K562 (cell line): Measurements from ENCODE around the gene IDI1. TPM values are rescaled to one million over a fixed set of nuclear protein-coding genes. Genes with fewer than 3 reads are reported as not detected.

Experiments
- ATAC-seq: fragments of 200-7000 bp; cut with Tn5 transposase; 3 replicates; pipeline ENCODE4 v1.9.1; 2020; ENCODE audit warnings: moderate library complexity
- BruUV-seq: library from RNA; stranded (reverse); fragments of 400-500 nt; replicated peaks from 2 replicates; lab custom pipeline; 2021; lab: Mats Ljungman, UMichigan
- CTCF ChIA-PET: fragments of 300-600 bp; formaldehyde crosslinking; extraction: SDS; loops from one replicate; lab custom pipeline; 2021; ENCODE audit warnings: low intra/inter-chr PET ratio; lab: Yijun Ruan, JAX
- POLR2A ChIA-PET: fragments of 300-600, 350-650 bp; sonication (Branson Sonifier 250); formaldehyde crosslinking; extraction: SDS; loops from one replicate; lab custom pipeline; 2021; ENCODE audit warnings: antibody characterized with exemption, inconsistent platforms; lab: Yijun Ruan, JAX
- DNase-seq, 4 experiments: peaks; one replicate each; pipeline versions ENCODE4 v3.0.0 to v3.0.0-alpha.2; 2011 to 2018; ENCODE audit warnings: low spot score in 3 of 4, mixed read lengths in 3 of 4; ENCODE audit errors: extremely low read depth in 1 of 4
- FAIRE-seq: peaks from 2 replicates; lab custom pipeline; 2011; peaks lifted over from hg19 to GRCh38; lab: Jason Lieb, UNC
- H2AFZ ChIP-seq: 2 replicates; pipeline ENCODE4 v1.6.0; 2011; ENCODE audit warnings: low read depth, low read length, control low read depth, inconsistent platforms
- H3K27ac ChIP-seq: fragments of 200-600 bp; 3 replicates; pipeline ENCODE4 v1.8.0; 2011; ENCODE audit warnings: low read depth, mild to moderate bottlenecking, control low read depth, inconsistent platforms, low read length, moderate library complexity, mixed read lengths; ENCODE audit errors: extremely low read depth
- H3K27me3 ChIP-seq, 2 experiments: fragments of 300-600 bp in 1 of 2; 2 replicates in 1 of 2; 3 replicates in 1 of 2; pipeline versions ENCODE4 v1.6.0 to v1.8.0; 2011; ENCODE audit warnings: inconsistent platforms in 2 of 2, low read length in 2 of 2, mild to moderate bottlenecking in 1 of 2, mixed read lengths in 1 of 2, moderate library complexity in 1 of 2; ENCODE audit not compliant: control insufficient read depth in 2 of 2, insufficient read depth in 2 of 2
- H3K36me3 ChIP-seq: fragments of 300-600 bp; 3 replicates; pipeline ENCODE4 v1.8.0; 2011; ENCODE audit warnings: mild to moderate bottlenecking, low read length, inconsistent platforms; ENCODE audit not compliant: control insufficient read depth, insufficient read depth
- H3K4me1 ChIP-seq, 2 experiments: fragments of 200-600 bp in 1 of 2; replicated peaks in 1 of 2; 2 replicates in 1 of 2; 3 replicates in 1 of 2; pipeline versions ENCODE4 v1.5.1 to v1.8.0; 2011; ENCODE audit warnings: inconsistent platforms in 2 of 2, low read length in 2 of 2, mild to moderate bottlenecking in 1 of 2, mixed read lengths in 1 of 2, moderate library complexity in 1 of 2; ENCODE audit not compliant: control insufficient read depth in 2 of 2, insufficient read depth in 2 of 2
- H3K4me2 ChIP-seq: 2 replicates; pipeline ENCODE4 v1.6.1; 2011; ENCODE audit warnings: low read length, control low read depth, inconsistent platforms, mixed read lengths; ENCODE audit not compliant: insufficient read depth
- H3K4me3 ChIP-seq: fragments of 200-600 bp; sonication (generic), shearing (Covaris generic); 2 replicates; pipeline ENCODE4 v1.5.1; 2016; ENCODE audit warnings: control low read depth, inconsistent platforms
- H3K79me2 ChIP-seq: fragments of 200-600 bp; 3 replicates; pipeline ENCODE4 v1.8.0; 2011; ENCODE audit warnings: low read length, inconsistent platforms; ENCODE audit not compliant: control insufficient read depth, insufficient read depth
- H3K9ac ChIP-seq, 2 experiments: 2 replicates each; pipeline versions ENCODE4 v1.6.0 to v1.6.1; 2011; ENCODE audit warnings: low read depth in 2 of 2, low read length in 2 of 2, control low read depth in 1 of 2, inconsistent platforms in 1 of 2, mild to moderate bottlenecking in 1 of 2, mixed read lengths in 1 of 2; ENCODE audit not compliant: insufficient read depth in 1 of 2
- H3K9me1 ChIP-seq: one replicate; pipeline ENCODE4 v1.6.0; 2011; ENCODE audit warnings: inconsistent platforms, mild to moderate bottlenecking, low read length, moderate library complexity; ENCODE audit not compliant: control insufficient read depth, insufficient read depth
- H3K9me3 ChIP-seq: replicated peaks from 2 replicates; pipeline ENCODE4 v1.5.1; 2011; ENCODE audit warnings: low read depth, low read length, inconsistent platforms; ENCODE audit not compliant: control insufficient read depth, insufficient read depth
- H4K20me1 ChIP-seq: replicated peaks from 2 replicates; pipeline ENCODE4 v1.6.1; 2011; ENCODE audit warnings: low read length, inconsistent platforms, mixed read lengths; ENCODE audit not compliant: control insufficient read depth, insufficient read depth
- FOXK2 ChIP-seq, 2 experiments: fragments of 450-650 bp; IDR thresholded peaks in 1 of 2; conservative IDR thresholded peaks in 1 of 2; 2 replicates each; pipeline ENCODE4 v1.6.1; 2016; ENCODE audit warnings: low read depth in 2 of 2, mild to moderate bottlenecking in 1 of 2
- KAT2B ChIP-seq: IDR thresholded peaks from one replicate; pipeline ENCODE4 v1.6.1; 2012; ENCODE audit warnings: low read depth, mild to moderate bottlenecking, control low read depth, inconsistent platforms, low read length, moderate library complexity
- MAFG ChIP-seq: fragments of 450-650 bp; conservative IDR thresholded peaks from 2 replicates; pipeline ENCODE4 v1.6.1; 2016; ENCODE audit warnings: missing genetic modification characterization, missing compliant biosample characterization
- PYGO2 ChIP-seq: fragments of 450-650 bp; IDR thresholded peaks from 2 replicates; pipeline ENCODE4 v1.6.1; 2016; ENCODE audit warnings: mild to moderate bottlenecking, missing genetic modification characterization, moderate library complexity, missing compliant biosample characterization
- RAD51 ChIP-seq: fragments of 450-650 bp; IDR thresholded peaks from 2 replicates; pipeline ENCODE4 v1.7.1; 2016; ENCODE audit warnings: low read depth, mild to moderate bottlenecking, borderline replicate concordance
- SMARCA5 ChIP-seq: fragments of 450-650 bp; IDR thresholded peaks from 2 replicates; pipeline ENCODE4 v1.6.1; 2016
- ZNF133 ChIP-seq: fragments of 250-450 bp; sonication (Bioruptor Pico); IDR thresholded peaks from 2 replicates; pipeline ENCODE4 v1.4.0; 2020; ENCODE audit warnings: mild to moderate bottlenecking
- ZNF778 ChIP-seq: fragments of 450-650 bp; formaldehyde crosslinking; IDR thresholded peaks from 2 replicates; pipeline ENCODE4 v1.4.0; 2020; ENCODE audit warnings: mild to moderate bottlenecking, moderate library complexity
- WGBS: fragments of 100-300 bp; shearing (Covaris generic); methylation state at CpG from one replicate; pipeline ENCODE4 v1.1.6; 2016; ENCODE audit warnings: low coverage, mixed read lengths; ENCODE audit not compliant: insufficient coverage; ENCODE audit errors: missing lambda C conversion rate; 5-methylcytosine and 5-hydroxymethylcytosine counted together
- in situ Hi-C: fragments of 300-500 bp; cut with MboI; formaldehyde crosslinking; loops from 4 replicates; pipeline ENCODE4 v1.15.0; 2018; ENCODE audit warnings: inconsistent platforms, mixed read lengths
- intact Hi-C: fragments of 100-400 bp; cut with micrococcal nuclease; formaldehyde crosslinking; loops from 2 replicates; pipeline ENCODE4 v1.14.2; 2022
- polyA plus RNA-seq, 8 experiments: library from polyadenylated mRNA; depleted of rRNA in 4 of 8; stranded (reverse) in 5 of 8; unstranded in 3 of 8; fragments of >200 nt; fragmentation: Nextera tagmentation in 2 of 8; fragmentation: Illumina TruSeq in 1 of 8; extraction: Ambion mirVana in 2 of 8; extraction: Trizol in 1 of 8; gene quantifications; 2 replicates each; pipeline versions ENCODE4 v1.2.1 to v1.2.3, GENCODE V29; 2011 to 2014; ENCODE audit warnings: inconsistent platforms in 1 of 8, missing spikeins in 1 of 8
- total RNA-seq, 7 experiments: library from RNA; depleted of rRNA in 6 of 7; stranded (reverse); fragments of >200 nt in 6 of 7; fragmentation: Illumina TruSeq in 2 of 7; extraction: Trizol in 2 of 7; gene quantifications; 2 replicates each; pipeline versions ENCODE4 v1.2.1 to v1.2.3, GENCODE V29; 2011 to 2021; ENCODE audit warnings: low replicate concordance in 1 of 7
- TF ChIP-seq, protein P1 (sequence below): fragments of 450-650 bp; conservative IDR thresholded peaks from 2 replicates; pipeline ENCODE4 v1.6.1; 2016; ENCODE audit warnings: missing genetic modification characterization, low read depth, mild to moderate bottlenecking, control low read depth, missing compliant biosample characterization
- TF ChIP-seq, protein P2 (sequence below): IDR thresholded peaks from 3 replicates; pipeline ENCODE4 v1.6.1; 2011; ENCODE audit warnings: borderline replicate concordance, mild to moderate bottlenecking, moderate library complexity; ENCODE audit not compliant: insufficient read length; ENCODE audit errors: extremely low read depth
- TF ChIP-seq, protein P3 (sequence below): fragments of 200-800 bp; sonication (Bioruptor generic); IDR thresholded peaks from 2 replicates; pipeline ENCODE4 v1.6.1; 2016; ENCODE audit warnings: missing genetic modification characterization, missing compliant biosample characterization
- TF ChIP-seq, protein P4 (sequence below): fragments of 250-450 bp; sonication (Bioruptor Pico); IDR thresholded peaks from 2 replicates; pipeline ENCODE4 v1.5.0; 2021

The IDI1 gene
- total and polyA plus RNA-seq, 9 of the 15 experiments (the other 6 are each of a cell fraction or from before 2014, with no cell fraction given), result 70.0 to 265 (median 119) TPM

DNA sequence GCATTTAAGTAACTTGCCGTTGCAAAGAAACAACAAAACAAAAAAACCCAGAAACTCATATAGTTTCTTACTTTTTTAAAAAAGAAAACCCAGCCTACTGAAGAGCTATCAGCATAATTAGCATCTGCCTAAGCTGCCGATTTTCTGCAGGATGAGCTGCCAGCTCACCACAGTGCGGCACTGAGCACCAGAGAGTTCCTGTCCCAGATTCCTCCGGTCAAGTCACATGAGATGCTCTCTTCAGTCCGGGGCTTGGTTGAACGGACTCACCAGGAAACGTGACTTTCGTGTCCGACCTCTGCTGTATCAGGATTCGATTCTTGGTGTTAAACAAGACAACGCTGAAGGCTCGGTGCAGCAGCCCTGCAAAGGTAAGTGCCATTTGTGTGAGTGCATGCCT, 26.5 kb downstream of the IDI1 start:
- H3K4me2 ChIP-seq, result no peak overlapping the region
- BruUV-seq, result no TSS peak
- TF ChIP-seq MAFG (tag), result no peak
- TF ChIP-seq ZNF778 (CRISPR knock-in tag), result no peak
- TF ChIP-seq, protein P1, sequence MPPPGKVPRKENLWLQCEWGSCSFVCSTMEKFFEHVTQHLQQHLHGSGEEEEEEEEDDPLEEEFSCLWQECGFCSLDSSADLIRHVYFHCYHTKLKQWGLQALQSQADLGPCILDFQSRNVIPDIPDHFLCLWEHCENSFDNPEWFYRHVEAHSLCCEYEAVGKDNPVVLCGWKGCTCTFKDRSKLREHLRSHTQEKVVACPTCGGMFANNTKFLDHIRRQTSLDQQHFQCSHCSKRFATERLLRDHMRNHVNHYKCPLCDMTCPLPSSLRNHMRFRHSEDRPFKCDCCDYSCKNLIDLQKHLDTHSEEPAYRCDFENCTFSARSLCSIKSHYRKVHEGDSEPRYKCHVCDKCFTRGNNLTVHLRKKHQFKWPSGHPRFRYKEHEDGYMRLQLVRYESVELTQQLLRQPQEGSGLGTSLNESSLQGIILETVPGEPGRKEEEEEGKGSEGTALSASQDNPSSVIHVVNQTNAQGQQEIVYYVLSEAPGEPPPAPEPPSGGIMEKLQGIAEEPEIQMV (tag), result no peak
- TF ChIP-seq KAT2B, result no peak
- TF ChIP-seq RAD51, result no peak
- TF ChIP-seq, protein P2, sequence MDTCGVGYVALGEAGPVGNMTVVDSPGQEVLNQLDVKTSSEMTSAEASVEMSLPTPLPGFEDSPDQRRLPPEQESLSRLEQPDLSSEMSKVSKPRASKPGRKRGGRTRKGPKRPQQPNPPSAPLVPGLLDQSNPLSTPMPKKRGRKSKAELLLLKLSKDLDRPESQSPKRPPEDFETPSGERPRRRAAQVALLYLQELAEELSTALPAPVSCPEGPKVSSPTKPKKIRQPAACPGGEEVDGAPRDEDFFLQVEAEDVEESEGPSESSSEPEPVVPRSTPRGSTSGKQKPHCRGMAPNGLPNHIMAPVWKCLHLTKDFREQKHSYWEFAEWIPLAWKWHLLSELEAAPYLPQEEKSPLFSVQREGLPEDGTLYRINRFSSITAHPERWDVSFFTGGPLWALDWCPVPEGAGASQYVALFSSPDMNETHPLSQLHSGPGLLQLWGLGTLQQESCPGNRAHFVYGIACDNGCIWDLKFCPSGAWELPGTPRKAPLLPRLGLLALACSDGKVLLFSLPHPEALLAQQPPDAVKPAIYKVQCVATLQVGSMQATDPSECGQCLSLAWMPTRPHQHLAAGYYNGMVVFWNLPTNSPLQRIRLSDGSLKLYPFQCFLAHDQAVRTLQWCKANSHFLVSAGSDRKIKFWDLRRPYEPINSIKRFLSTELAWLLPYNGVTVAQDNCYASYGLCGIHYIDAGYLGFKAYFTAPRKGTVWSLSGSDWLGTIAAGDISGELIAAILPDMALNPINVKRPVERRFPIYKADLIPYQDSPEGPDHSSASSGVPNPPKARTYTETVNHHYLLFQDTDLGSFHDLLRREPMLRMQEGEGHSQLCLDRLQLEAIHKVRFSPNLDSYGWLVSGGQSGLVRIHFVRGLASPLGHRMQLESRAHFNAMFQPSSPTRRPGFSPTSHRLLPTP, result no peak
- TF ChIP-seq FOXK2 (conservative IDR thresholded peaks at IDR 0.05 in 1 of 2, IDR thresholded peaks at IDR 0.05 in 1 of 2; ENCODE audit: low read depth in 2 of 2), result no peak
- TF ChIP-seq ZNF133 (CRISPR knock-in tag), result no peak
- TF ChIP-seq, protein P3, sequence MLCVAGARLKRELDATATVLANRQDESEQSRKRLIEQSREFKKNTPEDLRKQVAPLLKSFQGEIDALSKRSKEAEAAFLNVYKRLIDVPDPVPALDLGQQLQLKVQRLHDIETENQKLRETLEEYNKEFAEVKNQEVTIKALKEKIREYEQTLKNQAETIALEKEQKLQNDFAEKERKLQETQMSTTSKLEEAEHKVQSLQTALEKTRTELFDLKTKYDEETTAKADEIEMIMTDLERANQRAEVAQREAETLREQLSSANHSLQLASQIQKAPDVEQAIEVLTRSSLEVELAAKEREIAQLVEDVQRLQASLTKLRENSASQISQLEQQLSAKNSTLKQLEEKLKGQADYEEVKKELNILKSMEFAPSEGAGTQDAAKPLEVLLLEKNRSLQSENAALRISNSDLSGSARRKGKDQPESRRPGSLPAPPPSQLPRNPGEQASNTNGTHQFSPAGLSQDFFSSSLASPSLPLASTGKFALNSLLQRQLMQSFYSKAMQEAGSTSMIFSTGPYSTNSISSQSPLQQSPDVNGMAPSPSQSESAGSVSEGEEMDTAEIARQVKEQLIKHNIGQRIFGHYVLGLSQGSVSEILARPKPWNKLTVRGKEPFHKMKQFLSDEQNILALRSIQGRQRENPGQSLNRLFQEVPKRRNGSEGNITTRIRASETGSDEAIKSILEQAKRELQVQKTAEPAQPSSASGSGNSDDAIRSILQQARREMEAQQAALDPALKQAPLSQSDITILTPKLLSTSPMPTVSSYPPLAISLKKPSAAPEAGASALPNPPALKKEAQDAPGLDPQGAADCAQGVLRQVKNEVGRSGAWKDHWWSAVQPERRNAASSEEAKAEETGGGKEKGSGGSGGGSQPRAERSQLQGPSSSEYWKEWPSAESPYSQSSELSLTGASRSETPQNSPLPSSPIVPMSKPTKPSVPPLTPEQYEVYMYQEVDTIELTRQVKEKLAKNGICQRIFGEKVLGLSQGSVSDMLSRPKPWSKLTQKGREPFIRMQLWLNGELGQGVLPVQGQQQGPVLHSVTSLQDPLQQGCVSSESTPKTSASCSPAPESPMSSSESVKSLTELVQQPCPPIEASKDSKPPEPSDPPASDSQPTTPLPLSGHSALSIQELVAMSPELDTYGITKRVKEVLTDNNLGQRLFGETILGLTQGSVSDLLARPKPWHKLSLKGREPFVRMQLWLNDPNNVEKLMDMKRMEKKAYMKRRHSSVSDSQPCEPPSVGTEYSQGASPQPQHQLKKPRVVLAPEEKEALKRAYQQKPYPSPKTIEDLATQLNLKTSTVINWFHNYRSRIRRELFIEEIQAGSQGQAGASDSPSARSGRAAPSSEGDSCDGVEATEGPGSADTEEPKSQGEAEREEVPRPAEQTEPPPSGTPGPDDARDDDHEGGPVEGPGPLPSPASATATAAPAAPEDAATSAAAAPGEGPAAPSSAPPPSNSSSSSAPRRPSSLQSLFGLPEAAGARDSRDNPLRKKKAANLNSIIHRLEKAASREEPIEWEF (CRISPR knock-in tag), result no peak
- no peak for TF ChIP-seq PYGO2 (tag)
- TF ChIP-seq, protein P4, sequence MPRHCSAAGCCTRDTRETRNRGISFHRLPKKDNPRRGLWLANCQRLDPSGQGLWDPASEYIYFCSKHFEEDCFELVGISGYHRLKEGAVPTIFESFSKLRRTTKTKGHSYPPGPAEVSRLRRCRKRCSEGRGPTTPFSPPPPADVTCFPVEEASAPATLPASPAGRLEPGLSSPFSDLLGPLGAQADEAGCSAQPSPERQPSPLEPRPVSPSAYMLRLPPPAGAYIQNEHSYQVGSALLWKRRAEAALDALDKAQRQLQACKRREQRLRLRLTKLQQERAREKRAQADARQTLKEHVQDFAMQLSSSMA (CRISPR knock-in tag), result no peak
- TF ChIP-seq SMARCA5, result no peak
- TF ChIP-seq, all 486 proteins: peak for 0
- peaks cover 23% of the 10 kb centered on the region; the same call in 2 of the 3 replicates for H3K36me3 ChIP-seq
- H3K4me3 ChIP-seq, result no peak overlapping the region
- ChIA-PET POLR2A (interaction anchor here (0.6 to 1.6 kb wide), 4 partner anchors 10 to 27 kb away, joined by 3 to 8 read pairs (median 3); partner anchors contain the start of gene IDI1), CTCF (no interaction called here)
- peaks cover 6 to 8% of the 10 kb centered on the region in 2 experiments; a peak in 3 of 5 replicates for H3K4me1 ChIP-seq
- H3K9me1 ChIP-seq, result no peaks in the 10 kb centered on the region
- no peak overlapping the region for H3K9ac ChIP-seq
- no peak overlapping the region for H2AFZ ChIP-seq
- in situ Hi-C loops, result no loop called here
- H3K27me3 ChIP-seq, result no peaks in the 10 kb centered on the region
- intact Hi-C loops, result no loop called here
- FAIRE-seq, result no peak
- 85% methylated on average over 12 of the region's 12 CpGs for WGBS
- DNase-seq, result no peak
- ATAC-seq, result no peak
- no peaks in the 10 kb centered on the region for H4K20me1 ChIP-seq
- H3K9me3 ChIP-seq, result no peaks in the 10 kb centered on the region
- no peak overlapping the region for H3K27ac ChIP-seq
- no peaks in the 10 kb centered on the region for H3K79me2 ChIP-seq
